OCI-LY7 (cell line): Measurements from ENCODE around the gene SRC.

Source experiments
- EZH2phosphoT487 ChIP-seq: fragments of 200-600 bp; sonication (generic); IDR thresholded peaks from 2 replicates; pipeline ENCODE4 v1.6.1; 2018; ENCODE audit warnings: low read depth, borderline replicate concordance, mild to moderate bottlenecking, mixed run types, antibody characterized with exemption, low read length, moderate library complexity, mixed read lengths
- TF ChIP-seq, protein P1 (sequence below): fragments of 200-600 bp; sonication (generic); conservative IDR thresholded peaks from 2 replicates; pipeline ENCODE4 v1.5.1; 2014; ENCODE audit warnings: mild to moderate bottlenecking, antibody characterized with exemption, low read length, moderate library complexity, mixed read lengths

GRCh38 chr20:37314099-37314498 is 31.8 kb upstream of the SRC start:
- TF ChIP-seq, protein P1, sequence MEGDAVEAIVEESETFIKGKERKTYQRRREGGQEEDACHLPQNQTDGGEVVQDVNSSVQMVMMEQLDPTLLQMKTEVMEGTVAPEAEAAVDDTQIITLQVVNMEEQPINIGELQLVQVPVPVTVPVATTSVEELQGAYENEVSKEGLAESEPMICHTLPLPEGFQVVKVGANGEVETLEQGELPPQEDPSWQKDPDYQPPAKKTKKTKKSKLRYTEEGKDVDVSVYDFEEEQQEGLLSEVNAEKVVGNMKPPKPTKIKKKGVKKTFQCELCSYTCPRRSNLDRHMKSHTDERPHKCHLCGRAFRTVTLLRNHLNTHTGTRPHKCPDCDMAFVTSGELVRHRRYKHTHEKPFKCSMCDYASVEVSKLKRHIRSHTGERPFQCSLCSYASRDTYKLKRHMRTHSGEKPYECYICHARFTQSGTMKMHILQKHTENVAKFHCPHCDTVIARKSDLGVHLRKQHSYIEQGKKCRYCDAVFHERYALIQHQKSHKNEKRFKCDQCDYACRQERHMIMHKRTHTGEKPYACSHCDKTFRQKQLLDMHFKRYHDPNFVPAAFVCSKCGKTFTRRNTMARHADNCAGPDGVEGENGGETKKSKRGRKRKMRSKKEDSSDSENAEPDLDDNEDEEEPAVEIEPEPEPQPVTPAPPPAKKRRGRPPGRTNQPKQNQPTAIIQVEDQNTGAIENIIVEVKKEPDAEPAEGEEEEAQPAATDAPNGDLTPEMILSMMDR, result no peak
- no peak for TF ChIP-seq EZH2phosphoT487
